HepG2 (cell line): ENCODE data around the gene MYL1.

Source experiments
- BHLHE40 ChIP-seq: IDR thresholded peaks from 2 replicates; pipeline ENCODE4 v1.6.1; 2011; ENCODE audit warnings: low read length, improper control_type of control experiment
- ELF4 ChIP-seq: sonication (generic); formaldehyde crosslinking; IDR thresholded peaks from 2 replicates; pipeline ENCODE4 v1.5.0; 2020; ENCODE audit warnings: missing genetic modification reagents, mild to moderate bottlenecking, moderate library complexity, borderline replicate concordance
- ETV6 ChIP-seq: sonication (generic); formaldehyde crosslinking; conservative IDR thresholded peaks from 2 replicates; pipeline ENCODE4 v1.4.0; 2020; ENCODE audit warnings: missing genetic modification reagents
- GATAD1 ChIP-seq: IDR thresholded peaks from 2 replicates; pipeline ENCODE4 v1.6.1; 2016; ENCODE audit warnings: missing genetic modification reagents, missing compliant biosample characterization
- IRX3 ChIP-seq: sonication (generic); formaldehyde crosslinking; IDR thresholded peaks from 2 replicates; pipeline ENCODE4 v1.8.1; 2023; ENCODE audit warnings: mild to moderate bottlenecking, low read depth, missing genetic modification reagents, borderline replicate concordance
- NFIB ChIP-seq: sonication (generic); formaldehyde crosslinking; IDR thresholded peaks from 2 replicates; pipeline ENCODE4 v1.9.0; 2021; ENCODE audit warnings: missing genetic modification reagents, mild to moderate bottlenecking, borderline replicate concordance
- POLR2A ChIP-seq, 2 experiments: IDR thresholded peaks; 2 replicates each; pipeline ENCODE4 v1.6.1; 2011; ENCODE audit warnings: low read depth in 2 of 2, low read length in 2 of 2, mild to moderate bottlenecking in 1 of 2, moderate library complexity in 1 of 2; ENCODE audit not compliant: insufficient read depth in 1 of 2
- RFXANK ChIP-seq: IDR thresholded peaks from 2 replicates; pipeline ENCODE4 v1.6.1; 2016
- SNRNP70 ChIP-seq: fragments of 200-400 bp; formaldehyde crosslinking; IDR thresholded peaks from 2 replicates; pipeline ENCODE4 v1.6.1; 2017; ENCODE audit warnings: mild to moderate bottlenecking, low read depth, low read length, moderate library complexity
- ZMYM2 ChIP-seq: sonication (generic); formaldehyde crosslinking; IDR thresholded peaks from 2 replicates; pipeline ENCODE4 v1.8.0; 2022; ENCODE audit warnings: mild to moderate bottlenecking, missing genetic modification reagents
- ZNF383 ChIP-seq: sonication (generic); formaldehyde crosslinking; IDR thresholded peaks from 2 replicates; pipeline ENCODE4 v1.4.0; 2020; ENCODE audit warnings: missing genetic modification reagents, mild to moderate bottlenecking, borderline replicate concordance

DNA sequence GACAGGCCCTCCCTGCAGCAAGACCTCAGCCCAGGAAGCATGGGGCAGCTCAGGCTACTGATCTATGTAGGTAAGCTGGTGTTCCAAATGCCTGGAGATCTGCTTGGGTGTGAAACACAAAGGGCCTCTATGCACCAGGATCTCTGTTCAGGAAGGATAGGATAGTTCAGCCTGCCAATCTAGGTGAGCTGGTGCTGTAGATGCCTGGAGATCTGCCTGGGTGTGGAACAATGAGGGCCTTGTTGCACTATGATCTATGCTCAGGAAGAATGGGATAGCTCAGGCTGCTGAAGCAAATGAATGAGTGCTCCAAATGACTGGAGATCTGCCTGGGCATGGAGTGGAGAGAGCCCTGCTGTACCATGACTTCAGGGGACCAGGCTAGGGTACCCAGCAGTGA is 48.9 kb upstream of the MYL1 start:
- TF ChIP-seq RFXANK (CRISPR knock-in tag) (no peak), IRX3 (CRISPR knock-in tag) (no peak), SNRNP70 (no peak), ELF4 (CRISPR knock-in tag) (no peak), POLR2A (IDR thresholded peaks at IDR 0.05; ENCODE audit: insufficient read depth in 1 of 2, low read depth in 2 of 2, low read length in 2 of 2) (no peak), ZNF383 (no peak), ETV6 (CRISPR knock-in tag) (no peak), ZMYM2 (no peak), BHLHE40 (no peak), GATAD1 (CRISPR knock-in tag) (no peak), NFIB (no peak)
